ENCODE results near the gene COQ2.
"Not testable (repeated sequence)": the region's sequence is repeated elsewhere in the genome, so short reads cannot be mapped to it uniquely, and the experiment has no call there.

Gene COQ2

GRCh38 chr4:83284193-83285054 is at the start of gene COQ2:
Gene COQ2, minus strand, starts transcription at chr4:83284798. Its CDS starts 34 bp downstream, at chr4:83284764.
- peak; percentile 81 for DNase-seq

- DNase-seq, result no peak
Observed at GRCh38 chr4:83331956-83332355, 47.4 kb upstream of the COQ2 start.

GRCh38 chr4:83329521-83330110 is 45.0 kb upstream of the COQ2 start:
- DNase-seq, result no peak

- DNase-seq, result no peak
Observed at GRCh38 chr4:83328521-83329187, 44.1 kb upstream of the COQ2 start.

DNA sequence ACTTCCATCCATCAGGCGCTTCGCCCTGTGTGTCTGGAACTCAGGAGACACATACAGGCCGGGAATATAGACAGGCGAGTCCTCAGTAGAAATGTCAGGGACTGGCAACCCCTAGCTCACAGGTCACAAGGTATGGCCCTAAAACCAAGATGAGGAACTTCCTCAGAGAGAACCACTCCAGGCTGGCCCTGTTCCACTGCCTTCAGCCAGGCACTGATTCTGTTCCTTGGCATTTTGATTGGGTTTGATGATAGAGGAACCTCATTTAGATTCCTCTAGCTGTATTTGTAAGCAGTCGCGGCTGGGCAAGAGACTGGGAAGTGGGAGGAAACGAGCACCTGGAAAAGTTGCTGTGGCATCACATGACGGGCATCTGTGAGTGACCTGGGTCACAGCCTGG is 41.9 kb upstream of the COQ2 start:
- DNase-seq, result no peak

DNA sequence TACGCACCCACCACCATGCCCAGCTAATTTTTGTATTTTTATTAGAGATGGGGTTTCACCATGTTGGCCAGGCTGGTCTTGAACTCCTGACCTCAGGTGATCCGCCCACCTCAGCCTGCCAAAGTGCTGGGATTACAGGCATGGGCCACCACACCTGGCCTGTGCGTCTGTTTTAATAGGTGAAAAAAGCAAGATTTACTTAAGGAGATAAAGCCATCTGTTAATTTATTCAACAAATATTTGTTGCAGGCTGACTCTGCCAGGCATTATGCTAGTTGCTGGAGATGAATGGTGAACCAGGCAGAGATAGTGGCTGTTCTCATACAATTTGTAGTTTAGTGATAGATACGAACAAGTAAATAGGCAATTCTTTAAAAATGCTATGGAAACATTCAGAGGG is 40.7 kb upstream of the COQ2 start:
- not testable (repeated sequence) for DNase-seq

GRCh38 chr4:83323136-83323535 is 38.5 kb upstream of the COQ2 start:
- no peak for DNase-seq

GRCh38 chr4:83320548-83320947 is 36.0 kb upstream of the COQ2 start:
- no peak for DNase-seq

DNA sequence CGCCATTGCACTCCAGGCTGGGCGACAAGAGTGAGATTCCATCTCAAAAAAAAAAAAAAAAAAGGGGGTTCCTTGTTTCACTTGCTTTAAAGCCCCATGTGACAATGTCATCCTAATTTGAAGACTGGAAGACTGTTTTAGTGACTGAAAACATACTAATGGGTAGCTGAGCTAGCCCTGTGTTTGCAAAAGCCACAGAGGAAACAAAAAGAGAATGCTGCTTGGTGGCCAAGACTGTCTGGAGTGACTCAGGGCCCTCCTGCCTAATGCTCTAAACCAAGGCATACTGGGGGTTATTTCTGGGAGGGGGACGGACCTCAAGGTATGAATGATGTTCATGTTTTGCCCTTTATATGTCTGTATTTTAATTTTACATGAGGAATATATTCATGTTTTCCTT is 34.1 kb upstream of the COQ2 start:
- DNase-seq, result no peak

- DNase-seq, result no peak
Observed at GRCh38 chr4:83317671-83318070, 33.1 kb upstream of the COQ2 start.

DNA sequence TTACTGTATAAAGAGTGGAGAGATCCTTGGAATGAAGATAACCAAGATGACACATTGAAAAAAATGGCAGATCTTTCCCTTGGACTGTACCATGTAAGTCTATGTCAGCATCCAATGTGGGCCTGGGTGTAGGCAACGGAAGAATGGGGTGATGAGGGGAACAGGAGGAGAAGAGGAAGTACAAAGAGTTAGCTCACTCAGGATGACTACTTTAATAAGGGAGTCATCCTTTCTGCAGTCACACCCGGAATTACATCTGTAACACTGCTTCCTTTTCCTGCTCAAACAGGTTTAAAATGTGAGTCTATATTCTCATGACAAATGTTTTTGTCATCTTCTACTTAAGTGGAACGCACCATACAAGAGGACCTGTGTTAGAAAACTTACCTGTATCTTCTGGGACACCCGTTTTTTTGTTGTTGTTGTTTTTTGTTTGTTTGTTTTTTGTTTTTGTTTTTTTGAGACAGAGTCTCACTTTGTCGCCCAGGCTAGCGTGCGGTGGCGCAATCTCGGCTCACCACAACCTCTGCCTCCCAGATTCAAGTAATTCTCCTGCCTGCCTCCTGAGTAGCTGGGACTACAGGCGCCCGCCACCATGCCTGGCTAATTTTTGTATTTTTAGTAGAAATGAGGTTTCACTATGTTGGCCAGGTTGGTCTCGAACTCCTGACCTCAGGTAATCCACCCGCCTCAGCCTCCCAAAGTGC is 32.0 kb upstream of the COQ2 start:
- no peak for DNase-seq

DNA sequence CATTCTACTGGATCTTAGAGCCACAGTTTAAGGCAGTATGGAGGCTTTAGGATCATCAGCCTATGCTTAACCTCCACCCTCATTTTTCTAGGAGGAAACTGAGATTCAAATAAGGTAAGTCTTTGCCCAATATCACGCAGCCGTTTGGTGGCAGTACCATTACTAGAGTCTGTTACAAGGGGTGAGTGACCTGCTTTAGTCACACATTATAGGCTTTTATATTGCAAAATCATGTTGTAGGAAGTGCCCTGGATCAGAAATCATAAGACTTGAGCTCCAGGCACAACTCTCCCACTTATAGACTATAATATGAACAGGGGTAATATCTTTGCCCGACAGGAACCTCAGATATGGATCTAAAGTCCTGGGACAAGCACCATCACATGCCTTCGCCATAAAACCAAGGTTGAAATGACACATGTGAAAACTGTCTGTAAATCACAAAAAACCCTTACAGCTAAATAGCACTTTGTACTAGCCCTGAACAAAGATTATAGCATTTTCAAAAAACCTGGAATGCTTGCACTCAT is 30.8 kb upstream of the COQ2 start:
- DNase-seq, result no peak

DNA sequence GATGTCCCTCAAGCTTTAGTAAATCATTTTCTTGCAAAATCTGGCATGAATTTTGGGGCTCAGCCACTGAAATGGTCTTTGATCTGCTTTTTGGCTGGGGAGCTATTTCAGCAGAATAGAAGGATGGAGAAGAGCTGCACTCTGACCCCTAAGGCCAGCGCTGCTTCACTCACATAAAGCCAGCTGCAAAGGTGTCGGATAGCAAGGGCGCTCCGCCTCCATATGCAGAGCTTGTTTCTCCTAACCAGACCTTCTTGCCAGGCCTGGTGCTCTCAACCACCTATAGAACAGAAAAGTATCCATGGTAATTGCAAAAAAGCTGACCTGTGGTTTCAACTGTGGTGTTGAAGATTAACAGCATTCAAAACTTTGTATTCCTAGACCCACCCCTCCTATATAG is 24.1 kb upstream of the COQ2 start:
- DNase-seq, result no peak

GRCh38 chr4:83307920-83308319 is 23.3 kb upstream of the COQ2 start:
- no peak for DNase-seq

- no peak for DNase-seq
Observed at GRCh38 chr4:83305187-83305586, 20.6 kb upstream of the COQ2 start.

GRCh38 chr4:83297548-83298260 is 13.1 kb upstream of the COQ2 start:
- DNase-seq, result no peak

DNA sequence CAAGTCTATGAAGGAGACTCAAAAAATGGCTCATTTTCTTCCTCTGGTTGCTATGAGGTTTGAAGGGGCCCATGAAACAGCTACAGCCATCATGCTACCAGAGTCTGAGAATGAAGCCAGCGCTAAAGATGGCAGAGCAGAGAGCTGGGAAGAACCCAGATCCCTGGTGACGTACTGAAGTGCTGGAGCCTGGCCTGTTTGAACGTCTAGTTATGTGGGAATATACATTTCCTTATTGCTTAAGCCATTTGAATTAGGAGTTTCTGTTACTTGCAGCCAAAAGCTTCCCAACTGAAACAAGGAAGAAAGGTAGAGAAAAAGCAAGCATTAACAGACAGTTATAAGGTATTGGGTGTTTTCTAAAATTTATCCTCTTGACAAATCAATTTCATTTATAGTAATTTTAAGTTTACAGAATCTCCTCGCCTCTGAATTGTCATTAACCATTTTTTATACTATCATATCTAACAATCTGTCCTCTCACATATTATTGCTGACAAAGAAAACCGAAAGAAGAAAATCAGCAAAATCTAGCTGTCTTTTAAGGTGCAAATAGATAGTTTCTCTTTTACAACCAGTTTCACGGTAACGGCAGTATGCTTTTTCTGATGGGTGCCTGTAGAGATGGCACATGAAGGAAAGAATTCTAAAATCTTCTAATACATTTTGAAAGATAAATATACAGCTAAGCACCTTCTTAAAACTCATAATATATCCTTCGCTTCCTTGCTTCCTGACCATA is 8.9 kb upstream of the COQ2 start:
- DNase-seq, result no peak

DNA sequence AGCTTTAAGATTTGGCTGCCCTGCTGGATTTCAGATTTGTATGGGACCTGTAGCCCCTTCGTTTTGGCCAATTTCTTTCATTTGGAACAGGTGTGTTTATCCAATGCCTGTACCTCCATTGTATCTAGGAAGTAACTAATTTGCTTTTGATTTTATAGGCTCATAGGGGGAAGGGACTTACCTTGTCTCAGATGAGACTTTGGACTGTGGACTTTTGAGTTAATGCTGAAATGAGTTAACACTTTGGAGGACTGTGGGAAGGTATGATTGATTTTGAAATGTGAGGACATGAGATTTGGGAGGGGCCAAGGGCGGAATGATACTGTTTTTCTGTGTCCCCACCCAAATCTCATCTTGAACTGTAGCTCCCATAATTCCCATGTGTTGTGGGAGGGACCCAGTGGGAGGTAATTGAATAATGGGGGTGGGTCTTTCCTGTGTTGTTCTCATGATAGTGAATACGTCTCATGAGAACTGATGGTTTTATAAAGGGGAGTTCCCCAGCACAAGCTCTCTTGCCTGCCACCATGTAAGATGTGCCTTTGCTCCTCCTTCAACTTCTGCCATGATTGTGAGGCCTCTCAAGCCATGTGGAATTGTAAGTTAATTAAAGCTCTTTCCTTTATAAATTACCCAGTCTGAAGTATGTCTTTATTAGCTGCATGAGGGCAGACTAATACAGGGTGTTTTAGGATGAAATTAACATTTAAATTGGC is 5.6 kb upstream of the COQ2 start:
- DNase-seq, result not testable (repeated sequence)

DNA sequence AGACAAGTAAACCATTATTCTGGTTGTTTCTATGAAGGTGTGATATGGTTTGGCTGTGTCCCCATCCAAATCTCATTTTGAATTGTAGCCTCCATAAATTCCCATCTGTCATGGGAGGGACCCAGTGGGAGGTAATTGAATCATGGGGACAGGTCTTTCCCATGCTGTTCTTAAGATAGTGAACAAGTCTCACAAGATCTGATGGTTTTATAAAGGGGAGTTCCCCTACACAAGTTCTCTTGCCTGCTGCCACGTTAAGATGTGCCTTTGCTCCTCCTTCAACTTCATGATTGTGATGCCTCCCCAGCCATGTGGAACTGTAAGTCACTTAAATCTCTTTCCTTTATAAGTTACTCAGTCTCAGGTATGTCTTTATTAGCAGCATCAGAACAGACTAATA is 3.8 kb upstream of the COQ2 start:
- not testable (repeated sequence) for DNase-seq

DNA sequence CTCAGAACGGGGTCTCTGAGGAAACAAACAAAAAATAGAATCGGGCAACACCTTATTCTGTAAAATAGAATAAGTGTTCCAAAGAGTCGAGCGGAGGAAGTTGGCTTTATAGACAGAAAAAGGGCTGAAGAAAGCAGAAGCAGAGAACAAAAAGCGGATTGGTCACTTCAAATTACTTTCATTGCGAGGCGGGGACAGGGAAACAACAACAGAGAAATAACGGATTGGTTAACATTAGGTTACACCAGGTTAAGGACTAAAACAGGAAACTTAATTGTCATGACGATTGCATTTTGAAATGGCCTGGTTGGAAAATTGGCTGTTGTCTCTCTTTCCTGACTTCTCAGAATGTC is 433 bp upstream of the COQ2 start:
- DNase-seq, result peak; percentile 33

GRCh38 chr4:83283181-83283580 is 1.4 kb downstream of the COQ2 start:
- no peak for DNase-seq

Measured in DMS153 (cell line).